ENCODE measurements around the gene EPB41L2.

- no peak for TF ChIP-seq POLR2AphosphoS5 (IDR thresholded peaks at IDR 0.05; ENCODE audit: low read depth, low read length)
- TF ChIP-seq REST (IDR thresholded peaks at IDR 0.05; ENCODE audit: insufficient read depth in 1 of 2, low read depth in 2 of 2, low read length in 2 of 2): no peak
- no peak for TF ChIP-seq SIN3A (IDR thresholded peaks at IDR 0.05; ENCODE audit: borderline replicate concordance, insufficient read depth, low read length)
- no peak for TF ChIP-seq TAF1 (IDR thresholded peaks at IDR 0.05; ENCODE audit: borderline replicate concordance, insufficient read depth, low read length)
Measured at GRCh38 chr6:131001945-131002660, 60.9 kb downstream of the EPB41L2 start.
